Stimulated activated CD8-positive, alpha-beta memory T cell treated with anti-CD3 and anti-CD28 coated beads, Interleukin-12 subunit alpha, Interleukin-12 subunit beta, amount 100 ng/mL, for 1 hour (primary cell): ENCODE data around the gene PLXDC2.

Source experiments
- DNase-seq: peaks from one replicate; pipeline ENCODE4 v3.0.0-alpha.2; 2020; ENCODE audit warnings: low read depth

The PLXDC2 gene

DNA sequence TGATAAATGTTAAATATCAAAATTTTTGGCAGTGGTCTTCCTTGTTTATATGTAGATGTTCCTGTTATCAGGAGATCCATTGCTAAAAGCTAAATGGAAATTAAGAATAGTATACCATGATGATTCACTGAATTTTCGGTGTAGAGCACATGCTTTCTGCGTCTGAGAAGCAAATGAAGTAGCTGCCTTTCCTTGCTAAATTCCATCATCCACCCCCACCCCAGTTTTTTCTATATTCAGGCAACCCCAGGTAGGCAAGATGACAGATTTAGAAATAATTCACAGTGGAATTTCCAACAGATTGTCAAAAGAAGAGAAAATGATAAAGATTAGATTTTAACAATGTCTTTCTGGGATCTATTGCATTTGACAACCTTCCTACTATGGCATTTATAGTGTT is 231.9 kb downstream of the PLXDC2 start:
- DNase-seq = no peak

DNA sequence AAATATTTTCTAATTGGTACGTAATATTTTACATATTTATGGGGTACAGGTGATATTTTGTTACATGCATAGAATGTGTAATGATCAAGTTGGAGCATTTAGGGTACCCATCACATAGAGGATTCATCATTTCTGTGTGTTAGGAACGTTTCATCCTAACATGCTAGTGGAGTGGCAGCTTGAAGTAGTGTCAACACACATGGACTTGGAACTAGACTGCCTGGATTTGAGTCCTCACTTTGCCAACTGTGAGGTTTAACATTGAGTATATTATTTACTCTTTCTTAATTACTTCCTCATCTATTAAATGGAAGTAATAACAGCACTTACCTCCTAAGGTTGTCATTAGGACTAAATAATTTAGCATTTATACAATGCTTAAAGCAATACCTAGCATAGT is 241.9 kb downstream of the PLXDC2 start:
- no peak for DNase-seq

DNA sequence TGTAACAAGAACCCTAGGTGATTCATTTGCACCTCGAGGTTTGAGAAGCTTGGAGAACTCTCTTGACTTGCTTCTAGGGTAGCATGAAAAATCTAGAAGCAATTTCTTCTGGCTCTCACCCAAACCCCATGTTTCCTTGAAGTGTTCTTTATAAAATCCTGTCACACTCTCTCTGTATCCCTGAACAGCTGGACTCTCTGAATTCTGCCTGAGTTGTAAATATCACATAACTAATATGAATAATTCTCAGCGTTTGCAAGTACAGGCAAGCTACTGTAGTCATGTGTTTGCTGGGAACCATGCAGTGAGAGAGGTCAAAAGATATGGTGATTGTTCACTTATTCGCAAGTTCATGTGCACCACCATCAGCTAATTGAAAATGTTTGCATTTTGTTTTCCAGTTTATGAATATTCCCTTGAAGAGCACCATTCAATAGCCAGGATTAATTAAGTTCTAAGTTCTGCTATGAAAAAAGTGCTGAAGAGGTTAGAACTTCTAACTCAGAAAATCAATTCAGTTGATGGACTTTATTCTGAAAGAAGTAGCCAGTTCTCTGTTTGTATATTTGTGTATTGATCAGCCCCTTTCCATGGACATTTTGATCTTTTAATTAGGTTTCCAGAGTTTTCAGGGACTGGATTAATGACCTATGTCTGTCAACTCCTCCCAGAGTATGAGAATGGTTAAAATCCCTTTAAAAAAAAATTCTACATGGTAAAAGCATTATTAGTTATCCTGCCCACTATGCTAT is 243.0 kb downstream of the PLXDC2 start:
- no peak for DNase-seq

DNA sequence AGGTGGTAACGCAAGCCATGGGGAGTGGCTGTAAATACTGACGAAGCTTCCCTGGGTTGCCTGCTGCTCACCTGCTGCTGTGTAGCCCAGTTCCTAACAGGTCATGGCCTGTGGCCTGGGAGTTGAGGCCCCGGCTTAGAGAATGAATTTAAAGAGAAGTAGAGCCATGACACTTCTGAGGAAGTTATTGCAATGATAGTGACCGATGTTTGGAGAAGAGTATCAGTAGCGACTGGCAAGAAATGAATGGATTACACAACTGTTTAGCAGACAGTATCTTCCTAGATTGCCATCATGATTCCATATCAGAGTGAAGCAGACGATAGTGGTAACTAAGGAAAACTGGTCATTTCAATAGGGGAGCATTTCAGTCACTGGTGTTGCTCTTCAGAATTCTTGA is 249.6 kb downstream of the PLXDC2 start:
- DNase-seq = no peak

DNA sequence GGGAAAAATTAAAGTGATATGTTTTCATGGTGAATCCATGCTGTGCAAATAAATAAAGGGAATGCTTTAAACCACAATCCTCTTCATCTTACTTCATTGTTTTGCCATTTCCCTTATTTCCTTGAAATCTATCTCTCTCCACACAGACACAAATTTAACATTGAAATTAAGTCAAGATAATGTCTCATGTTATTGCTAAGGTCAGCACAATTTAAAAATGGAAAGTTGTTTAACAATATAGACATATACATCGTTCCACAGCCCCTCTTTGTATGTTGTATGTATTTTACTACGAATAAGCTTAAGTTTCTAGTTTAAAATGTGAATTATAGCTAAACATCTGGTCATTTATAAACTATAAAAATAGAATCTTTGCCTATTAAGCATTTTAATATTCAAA is 256.9 kb downstream of the PLXDC2 start:
- no peak for DNase-seq

DNA sequence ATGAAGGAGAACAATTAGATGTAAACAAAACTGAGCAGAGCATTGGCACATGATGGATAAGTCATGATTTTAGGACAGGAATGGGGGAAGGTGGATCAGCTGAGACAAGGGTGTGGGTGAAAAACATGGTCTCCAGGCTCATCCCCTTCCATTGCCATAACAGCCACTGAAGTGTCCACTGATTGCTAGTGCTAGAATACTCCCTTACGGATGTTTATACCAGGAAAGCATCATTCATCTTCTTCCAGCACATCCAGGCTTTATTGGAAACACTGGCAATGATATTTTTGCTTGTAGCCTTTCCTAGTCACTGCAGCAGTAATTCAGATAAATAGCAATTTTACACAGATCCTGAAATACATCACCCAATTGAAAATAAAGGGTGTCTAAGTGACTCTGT is 259.5 kb downstream of the PLXDC2 start:
- no peak for DNase-seq

DNA sequence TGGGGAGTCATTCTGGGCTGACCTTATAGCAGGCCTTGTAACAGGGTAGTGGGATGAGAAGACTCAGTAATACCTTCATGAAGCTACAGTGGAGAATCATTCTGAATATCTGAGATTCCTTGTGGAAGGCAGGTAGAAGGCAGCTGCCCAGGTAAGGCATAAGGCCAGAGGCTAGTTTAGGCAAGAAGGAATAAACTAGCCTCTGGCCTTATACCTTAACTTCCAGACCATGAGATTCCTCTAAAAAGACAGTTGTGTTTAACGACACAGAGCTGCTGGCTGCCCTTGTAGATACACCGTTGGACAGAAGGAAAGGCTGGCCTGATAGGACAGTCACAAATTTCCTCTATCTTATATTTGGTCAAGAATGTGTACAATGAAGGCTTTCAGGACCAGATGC is 268.2 kb downstream of the PLXDC2 start:
- no peak for DNase-seq

DNA sequence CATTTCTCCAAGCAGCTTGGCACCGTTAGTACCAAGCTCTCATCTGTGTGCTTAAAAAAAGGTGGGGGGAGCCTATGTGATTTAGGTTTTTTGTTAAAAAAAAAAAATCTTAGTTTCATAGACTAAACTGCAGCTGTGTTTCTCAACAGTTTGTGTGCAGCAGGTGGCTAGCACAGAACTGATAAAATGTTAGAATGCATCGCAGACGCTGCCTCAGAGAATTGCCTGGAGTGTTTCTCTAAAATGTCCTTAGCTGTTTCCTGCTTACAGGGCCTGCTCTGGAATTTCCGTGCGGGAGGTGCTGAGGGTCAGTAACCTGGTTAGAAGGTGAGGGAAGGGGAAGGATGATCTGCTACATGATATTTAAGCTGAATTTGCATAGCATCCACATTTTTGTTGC is 268.9 kb downstream of the PLXDC2 start:
- DNase-seq = no peak

DNA sequence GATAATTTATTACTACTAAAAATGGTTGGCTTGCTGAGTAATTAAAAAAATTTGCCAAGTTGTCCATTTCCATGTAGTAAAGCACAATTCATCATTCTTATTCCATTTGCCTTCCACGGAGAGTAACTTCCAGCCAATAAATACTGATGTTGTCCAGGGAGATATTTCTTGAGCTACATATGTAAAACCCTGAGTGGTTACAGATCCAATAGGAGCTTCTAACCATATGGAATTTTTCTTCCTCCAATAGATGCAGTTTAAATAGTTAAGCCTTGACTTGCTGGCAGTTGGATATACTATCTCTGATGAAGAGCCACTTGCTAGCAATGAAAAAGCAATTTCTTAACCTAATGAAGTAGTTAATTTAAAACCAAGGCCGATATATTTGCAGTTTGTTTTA is 271.1 kb downstream of the PLXDC2 start:
- no peak for DNase-seq

DNA sequence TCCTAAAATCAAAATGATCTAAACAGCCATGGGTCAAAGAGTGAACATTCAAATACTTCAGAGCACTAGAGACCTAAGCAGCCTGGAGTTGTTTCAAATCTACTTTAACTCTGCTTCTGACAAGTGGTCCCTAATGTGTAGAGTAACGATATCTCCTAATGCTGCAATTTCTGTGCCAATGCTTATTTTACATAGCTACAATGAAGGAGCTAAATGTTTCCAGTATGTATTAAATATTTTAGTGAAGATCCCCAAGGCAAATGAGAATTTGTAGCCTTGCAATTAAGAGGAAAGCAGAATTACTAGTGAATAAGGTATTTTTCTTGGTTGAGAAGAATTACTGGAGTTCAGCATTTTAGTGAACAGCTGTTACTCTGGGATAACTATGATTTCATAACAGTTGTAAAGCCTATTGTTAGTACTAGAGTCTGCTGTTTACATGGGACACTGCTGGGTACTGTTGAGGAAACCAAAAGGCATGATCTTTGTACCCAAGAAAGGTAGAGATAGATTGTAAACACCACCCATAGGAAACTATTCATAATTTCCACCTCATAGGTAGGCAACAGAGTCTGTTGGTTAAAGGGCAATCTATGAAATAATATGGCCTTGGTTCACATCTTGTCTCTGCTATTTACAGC is 271.9 kb downstream of the PLXDC2 start:
- no peak for DNase-seq

DNA sequence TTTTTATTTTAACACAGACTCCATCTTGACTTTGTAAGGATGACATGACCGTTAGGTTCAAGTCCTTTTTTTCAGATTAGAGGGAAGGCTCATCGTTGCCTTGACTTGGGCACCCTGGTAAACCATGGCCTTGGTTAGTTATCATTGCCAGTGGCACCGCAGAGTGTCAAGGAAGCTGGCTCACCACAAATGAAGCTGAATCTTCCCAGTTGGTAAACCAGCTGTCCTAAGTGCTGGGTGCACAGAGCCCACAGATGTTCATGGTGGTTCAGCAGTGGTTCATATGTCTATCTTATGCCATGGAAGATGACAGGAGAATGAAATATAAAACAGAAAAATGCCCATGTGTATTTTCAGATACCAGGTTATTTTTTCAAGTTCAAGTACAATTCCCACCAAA is 273.6 kb downstream of the PLXDC2 start:
- no peak for DNase-seq

DNA sequence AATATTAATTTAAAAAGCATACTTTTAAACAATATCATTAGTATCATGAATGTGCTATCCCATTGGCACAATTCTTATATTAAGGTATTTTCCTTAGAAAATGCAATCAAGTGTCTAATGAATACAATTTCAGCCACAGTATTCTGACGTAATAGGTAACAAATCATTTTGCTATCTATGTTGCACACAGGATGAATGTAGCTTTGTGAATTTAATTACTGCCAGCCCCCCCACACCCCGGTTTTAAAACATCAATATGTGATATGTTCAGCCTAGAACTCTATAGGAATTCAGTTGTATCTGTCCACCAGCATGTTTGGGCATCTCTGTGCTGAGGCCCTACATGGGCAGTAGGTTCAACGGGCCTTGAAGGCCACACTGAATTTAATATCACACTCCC is 274.6 kb downstream of the PLXDC2 start:
- DNase-seq = no peak

DNA sequence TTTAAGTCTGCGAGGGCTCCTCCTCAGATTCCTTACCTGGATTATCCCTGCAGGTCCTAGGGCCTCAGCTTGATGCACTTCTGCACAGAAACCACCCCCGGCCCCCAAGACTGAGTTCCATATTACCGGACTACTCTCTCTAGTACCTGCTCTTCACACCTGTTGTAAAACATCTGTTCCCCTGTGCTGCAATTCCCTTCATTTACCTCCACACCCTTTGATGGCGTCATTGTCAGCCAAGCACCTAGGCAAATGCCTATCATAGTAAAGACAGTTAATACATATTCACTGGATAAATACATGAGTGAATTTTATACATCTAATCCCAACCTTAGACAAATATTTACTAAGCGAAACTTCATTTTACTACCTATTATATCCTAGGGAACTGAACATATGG is 275.5 kb downstream of the PLXDC2 start:
- DNase-seq = no peak

DNA sequence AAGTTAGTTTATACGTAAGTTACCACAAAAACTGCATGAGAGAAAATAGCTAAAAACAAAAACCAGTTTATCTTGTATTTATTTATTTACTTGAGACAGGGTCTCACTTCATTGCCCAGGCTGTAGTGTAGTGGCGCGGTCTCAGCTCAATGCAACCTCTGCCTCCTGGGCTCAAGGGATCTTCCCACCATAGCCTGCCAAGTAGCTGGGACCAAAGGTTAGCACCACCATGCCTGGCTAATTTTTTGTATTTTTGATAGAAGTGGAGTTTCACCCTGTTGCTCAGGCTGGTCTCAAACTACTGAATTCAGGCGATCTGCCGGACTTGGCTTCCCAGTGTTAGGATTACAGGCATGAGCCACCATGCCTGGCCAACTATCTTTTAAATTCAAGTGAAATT is 277.4 kb downstream of the PLXDC2 start:
- DNase-seq = no peak

DNA sequence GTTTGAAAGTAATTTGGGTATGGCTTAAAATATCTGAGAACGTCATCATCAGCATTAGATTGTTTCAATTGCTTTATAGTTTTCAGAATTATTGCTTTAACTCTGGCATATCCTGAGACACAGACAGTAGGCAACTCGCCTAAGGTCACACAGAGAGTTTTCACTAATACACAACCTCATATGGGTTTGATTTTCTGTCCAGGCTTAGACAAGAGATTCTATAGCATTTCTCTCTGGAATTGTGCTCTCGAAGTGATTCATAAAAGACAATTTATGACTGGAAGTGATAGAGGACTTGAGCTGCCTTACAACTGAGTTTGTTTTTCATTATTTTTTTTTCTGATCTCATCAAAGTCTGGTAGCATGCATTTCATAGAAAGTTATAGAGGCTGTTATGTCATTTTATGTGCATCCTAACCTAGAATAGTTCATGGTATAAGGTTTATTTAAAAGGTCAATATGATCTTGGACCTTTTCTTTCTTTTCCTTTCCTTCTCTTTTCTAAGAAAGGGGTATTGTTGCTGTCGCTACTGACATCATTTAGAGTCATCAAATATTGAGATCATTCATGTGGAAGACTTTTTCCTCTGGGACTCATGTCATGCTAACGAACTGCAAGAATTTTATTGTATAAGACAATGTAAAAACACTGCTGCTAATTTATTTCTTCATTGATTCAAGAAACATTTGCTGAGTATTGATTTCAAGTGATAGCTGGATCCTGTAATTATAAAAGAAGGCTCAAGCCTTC is 278.2 kb downstream of the PLXDC2 start:
- no peak for DNase-seq

DNA sequence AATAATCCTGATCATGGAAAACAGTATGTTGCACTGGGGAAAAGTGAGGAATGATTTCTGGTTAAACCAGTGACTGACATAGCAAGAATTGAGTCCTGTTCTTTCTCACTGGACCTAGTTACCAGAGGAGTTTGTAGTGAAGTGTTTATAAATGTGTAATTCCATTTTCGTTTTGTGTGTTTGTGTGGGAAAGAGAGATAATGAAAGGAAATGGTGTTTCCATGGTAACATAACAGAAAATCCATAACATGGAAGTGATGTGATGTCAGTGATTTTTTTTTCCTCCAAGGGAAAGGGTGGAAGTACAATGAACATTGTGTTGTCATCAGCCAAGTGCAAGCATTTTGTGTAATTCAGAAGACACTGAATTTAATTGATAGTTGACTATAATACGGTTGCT is 283.9 kb downstream of the PLXDC2 start:
- no peak for DNase-seq

DNA sequence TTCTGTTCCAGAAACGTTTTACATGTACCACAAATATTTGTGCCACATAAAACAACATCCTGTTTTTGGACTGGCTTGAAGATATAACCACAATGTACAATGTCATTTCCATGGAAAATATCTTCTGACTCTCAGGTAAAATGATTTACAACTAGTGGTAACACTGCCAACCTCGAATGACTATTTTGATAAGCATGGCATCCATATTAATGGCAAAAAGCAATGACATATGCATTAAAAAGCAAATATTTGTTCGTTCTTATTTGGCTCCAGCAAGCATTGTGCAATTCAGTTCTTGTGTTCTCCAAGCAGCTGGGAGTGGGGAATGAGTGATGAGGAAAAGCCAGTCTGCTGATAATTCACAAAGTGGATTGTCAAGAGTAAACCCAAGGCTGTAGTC is 289.0 kb downstream of the PLXDC2 start:
- no peak for DNase-seq

DNA sequence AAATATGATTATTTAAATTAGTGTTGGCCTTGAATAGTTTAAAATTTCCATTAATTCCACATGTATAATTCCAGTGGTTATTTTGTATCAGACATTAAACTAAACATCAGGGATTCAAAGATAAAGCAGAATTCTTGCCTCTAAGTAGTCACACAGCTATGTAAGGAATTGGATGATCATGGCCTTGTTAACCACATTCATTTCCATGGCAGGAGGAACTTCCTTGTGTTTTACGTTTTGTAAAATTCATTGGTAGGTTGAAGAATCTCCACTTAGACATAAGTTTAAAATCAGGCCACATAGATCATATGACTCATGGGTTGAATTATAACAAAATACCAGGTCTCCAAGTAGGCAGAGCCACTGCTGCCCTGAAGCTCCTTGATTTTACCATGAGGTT is 289.7 kb downstream of the PLXDC2 start:
- DNase-seq = no peak

DNA sequence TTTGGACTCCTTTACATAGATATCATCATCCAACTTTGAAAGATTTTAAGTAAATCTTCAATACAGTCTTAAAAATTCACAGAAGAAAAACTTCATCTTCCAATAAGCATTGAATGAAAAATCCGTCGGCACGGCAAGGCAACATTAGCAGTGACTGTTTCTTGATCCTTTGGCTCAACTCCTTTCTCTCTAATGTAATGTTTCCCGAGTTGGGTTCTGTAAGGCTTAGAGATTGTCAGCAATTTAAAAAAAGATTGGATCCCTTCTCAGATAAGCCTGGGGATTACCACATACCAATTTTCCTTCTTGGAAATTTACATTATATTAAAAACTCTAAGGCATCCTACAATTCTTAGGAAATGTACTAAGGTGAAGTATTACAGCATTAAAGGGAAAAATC is 291.8 kb downstream of the PLXDC2 start:
- DNase-seq = no peak

DNA sequence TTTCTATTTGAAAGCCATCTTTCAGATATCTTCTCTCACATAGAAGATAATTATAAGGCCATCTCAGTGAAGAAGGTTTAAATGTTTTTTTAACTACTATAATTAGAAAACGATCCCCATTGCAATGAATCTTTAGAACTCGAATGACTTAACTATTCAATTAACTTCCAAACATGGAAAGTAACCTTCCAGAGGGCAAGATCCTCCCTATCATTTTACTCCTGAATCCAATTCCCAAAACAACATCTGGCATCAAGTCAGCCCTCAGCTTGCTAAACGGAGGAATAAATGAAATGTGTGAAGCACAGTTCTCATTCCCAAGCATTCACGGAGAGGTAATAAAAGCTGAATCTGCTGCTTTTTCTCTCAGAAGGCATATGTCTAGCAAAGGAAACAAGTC is 293.4 kb downstream of the PLXDC2 start:
- no peak for DNase-seq

DNA sequence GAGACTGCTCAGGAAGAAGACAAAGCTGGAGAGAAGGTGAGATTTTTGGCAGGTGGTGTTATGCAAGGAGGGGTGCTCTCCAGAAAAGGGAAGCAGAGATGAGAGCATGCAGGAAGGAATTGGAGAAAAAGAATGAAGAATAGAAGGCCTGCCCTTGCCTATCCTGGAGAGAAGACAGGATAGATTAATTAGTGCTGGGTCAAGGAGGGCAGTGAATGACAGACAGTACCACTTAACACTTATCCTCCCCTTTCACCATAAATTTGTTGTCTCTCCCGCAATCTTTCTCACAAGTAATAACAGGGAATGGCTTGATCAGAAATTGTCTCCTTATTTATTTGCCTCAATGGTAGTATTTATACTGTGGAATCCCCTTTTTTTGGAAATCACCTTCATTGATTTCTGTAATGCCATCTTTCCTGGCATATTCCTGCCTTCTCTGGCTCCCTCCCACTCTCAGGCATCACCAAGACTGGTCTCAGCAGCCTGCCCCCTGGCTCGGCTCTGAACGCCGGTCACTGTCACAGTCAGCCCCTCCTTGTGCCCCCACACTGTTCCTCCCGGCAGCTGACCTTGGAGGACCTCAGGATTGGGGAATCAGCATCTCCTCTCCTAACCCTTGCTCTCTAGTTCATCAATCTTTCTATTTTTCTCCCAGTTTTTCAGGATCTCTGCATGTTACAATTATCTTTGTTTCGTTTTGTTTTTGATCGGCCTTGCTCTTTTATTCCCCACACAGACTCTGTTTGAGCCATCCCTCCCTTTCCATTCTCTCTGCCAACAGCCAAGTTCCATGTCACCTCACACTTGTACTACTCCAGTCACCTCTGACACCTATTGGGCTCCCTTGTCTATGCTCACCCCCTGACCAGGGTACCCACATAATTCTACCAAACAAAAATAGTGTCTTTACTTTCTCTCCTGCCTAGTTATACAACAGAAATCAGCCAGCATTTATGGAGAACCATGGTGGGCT is 294.2 kb downstream of the PLXDC2 start:
- no peak for DNase-seq

DNA sequence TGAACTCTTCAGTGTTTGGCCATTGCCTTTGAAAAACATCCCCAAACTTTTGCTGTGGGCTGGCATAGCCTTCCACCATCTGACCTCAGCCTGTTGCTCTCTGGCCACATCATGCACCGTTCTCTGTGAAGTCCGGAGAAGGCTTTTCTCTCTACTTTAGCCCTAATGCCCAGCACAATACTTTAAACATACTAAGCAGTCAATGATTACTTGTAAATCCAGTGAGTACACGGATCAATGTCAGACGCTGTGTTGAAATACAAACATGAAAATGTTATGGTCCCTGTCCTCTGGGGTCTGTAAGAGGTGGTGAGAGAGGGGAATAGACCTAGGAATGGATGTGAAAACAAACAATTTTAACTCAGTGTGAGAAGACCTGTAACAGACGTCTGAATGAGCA is 297.9 kb downstream of the PLXDC2 start:
- DNase-seq = no peak
